Astrocyte of the spinal cord (primary cell): ENCODE data around the gene HTR7.
A peak's percentile ranks its signal among the peaks of the same experiment; 100 is the strongest.

Experiments
- DNase-seq: peaks from one replicate; pipeline ENCODE4 v3.0.0; 2011; ENCODE audit warnings: low read depth, low spot score
- H3K4me3 ChIP-seq: 2 replicates; pipeline ENCODE4 v1.5.1; 2011; ENCODE audit warnings: low read depth, mild to moderate bottlenecking, low read length, moderate library complexity
- in situ Hi-C: cut with HindIII; loops from 2 replicates; pipeline ENCODE4 v1.10.0; 2017; ENCODE audit warnings: low sequenced_read_pairs
- TF ChIP-seq, protein P1 (sequence below): IDR thresholded peaks from 2 replicates; pipeline ENCODE4 v1.5.1; 2012; ENCODE audit warnings: low read depth, mild to moderate bottlenecking, low read length, inconsistent platforms

Gene HTR7

DNA sequence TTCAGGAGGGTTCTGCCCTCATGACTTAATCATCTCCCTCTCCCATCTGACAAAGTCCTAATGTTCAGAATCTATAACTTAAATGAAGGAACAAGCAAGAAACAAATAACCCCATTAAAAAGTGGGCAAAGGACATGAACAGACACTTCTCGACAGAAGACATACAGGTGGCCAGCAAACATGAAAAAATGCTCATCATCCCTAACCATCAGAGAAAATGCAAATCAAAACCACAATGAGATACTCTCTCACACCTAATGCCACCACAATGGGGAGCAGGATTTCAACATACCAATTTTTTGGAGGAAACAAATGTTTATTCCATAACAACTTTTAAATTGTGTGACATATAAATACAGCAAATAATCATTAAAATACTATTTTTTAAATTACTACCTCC, 3.0 kb upstream of the HTR7 start:
- TF ChIP-seq, protein P1, sequence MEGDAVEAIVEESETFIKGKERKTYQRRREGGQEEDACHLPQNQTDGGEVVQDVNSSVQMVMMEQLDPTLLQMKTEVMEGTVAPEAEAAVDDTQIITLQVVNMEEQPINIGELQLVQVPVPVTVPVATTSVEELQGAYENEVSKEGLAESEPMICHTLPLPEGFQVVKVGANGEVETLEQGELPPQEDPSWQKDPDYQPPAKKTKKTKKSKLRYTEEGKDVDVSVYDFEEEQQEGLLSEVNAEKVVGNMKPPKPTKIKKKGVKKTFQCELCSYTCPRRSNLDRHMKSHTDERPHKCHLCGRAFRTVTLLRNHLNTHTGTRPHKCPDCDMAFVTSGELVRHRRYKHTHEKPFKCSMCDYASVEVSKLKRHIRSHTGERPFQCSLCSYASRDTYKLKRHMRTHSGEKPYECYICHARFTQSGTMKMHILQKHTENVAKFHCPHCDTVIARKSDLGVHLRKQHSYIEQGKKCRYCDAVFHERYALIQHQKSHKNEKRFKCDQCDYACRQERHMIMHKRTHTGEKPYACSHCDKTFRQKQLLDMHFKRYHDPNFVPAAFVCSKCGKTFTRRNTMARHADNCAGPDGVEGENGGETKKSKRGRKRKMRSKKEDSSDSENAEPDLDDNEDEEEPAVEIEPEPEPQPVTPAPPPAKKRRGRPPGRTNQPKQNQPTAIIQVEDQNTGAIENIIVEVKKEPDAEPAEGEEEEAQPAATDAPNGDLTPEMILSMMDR = no peak
- in situ Hi-C loops = no loop called here
- no peak for DNase-seq
- H3K4me3 ChIP-seq = no peak overlapping the region

DNA sequence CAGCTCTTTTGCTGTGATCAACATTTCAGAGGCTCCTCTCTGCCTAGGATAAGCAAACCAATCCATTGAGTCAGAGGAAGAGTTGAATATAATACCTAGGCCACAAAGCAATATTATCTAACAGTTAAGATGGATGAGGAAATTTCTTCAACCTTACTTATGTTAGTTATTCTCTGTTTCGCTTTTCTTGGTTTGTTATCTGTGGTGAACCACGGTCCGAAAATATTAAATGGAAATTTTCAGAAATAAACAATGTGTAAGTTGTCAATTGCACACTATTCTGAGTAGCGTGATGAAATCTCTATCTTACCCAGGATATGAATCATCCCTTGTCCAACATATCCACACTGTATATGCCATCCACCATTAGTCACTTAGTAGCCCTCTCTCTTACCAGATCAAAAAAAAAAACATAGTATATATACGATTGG, 1.5 kb upstream of the HTR7 start:
- TF ChIP-seq, protein P1 = no peak
- no peak overlapping the region for H3K4me3 ChIP-seq
- in situ Hi-C loops = no loop called here
- peak; percentile 67 for DNase-seq

DNA sequence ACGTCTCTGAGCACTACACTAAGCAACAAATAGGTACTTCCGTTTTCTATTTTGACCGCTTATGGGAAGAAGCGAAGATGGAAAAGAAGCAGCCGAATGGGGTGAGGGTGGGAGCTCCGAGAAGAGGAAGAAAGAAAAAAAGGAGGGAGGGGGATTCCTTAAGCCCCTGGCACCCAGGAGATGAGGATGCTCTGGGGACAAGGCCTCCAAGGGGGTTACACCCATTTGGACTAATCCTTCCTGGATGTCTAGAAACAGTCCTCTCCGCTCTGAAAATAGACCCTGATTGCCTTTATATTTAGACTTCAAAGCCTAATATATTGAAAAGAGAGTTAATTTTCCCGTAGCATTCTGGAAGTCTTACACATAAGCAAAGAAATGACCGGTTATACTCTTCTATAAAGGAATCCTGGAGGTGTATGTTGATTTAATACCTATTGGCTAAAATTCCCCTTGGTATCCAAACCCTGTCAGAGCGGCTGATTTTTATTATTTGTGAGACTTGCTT, 676 bp upstream of the HTR7 start:
- peak overlapping the region; percentile 52 for H3K4me3 ChIP-seq
- TF ChIP-seq, protein P1 = no peak
- in situ Hi-C loops = no loop called here
- DNase-seq = no peak

DNA sequence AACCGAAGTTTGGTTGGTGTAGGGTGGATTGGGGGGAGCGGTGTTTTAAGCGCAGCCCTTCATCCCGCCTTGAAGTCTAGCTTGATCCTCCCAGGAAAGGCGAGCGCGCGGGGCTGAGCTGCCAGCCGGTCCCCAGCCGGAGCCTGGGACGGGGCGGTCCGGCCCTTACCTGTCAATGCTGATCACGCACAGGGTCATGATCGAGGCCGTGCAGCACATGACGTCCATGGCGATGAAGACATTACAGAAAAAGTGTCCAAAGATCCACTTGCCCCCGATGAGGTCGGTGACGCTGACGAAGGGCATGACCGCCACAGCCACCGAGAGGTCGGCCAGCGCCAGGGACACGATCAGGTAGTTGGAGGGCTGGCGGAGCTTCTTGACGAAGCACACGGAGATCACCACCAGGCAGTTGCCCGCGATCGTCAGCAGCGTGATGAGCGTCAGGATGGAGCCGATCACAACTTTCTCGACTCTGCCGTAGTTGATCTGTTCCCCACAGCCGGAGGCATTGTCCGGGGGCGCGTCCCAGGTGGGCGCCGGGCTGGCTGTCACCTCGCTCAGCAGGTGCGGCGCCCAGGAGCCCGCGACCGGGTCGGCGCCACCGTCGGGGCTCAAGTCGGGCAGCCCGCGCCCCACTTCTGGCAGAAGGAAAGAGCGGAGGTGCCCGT, 740 bp downstream of the HTR7 start:
- in situ Hi-C loops = no loop called here
- H3K4me3 ChIP-seq = peak overlapping the region; percentile 52
- no peak for DNase-seq
- TF ChIP-seq, protein P1 = no peak

DNA sequence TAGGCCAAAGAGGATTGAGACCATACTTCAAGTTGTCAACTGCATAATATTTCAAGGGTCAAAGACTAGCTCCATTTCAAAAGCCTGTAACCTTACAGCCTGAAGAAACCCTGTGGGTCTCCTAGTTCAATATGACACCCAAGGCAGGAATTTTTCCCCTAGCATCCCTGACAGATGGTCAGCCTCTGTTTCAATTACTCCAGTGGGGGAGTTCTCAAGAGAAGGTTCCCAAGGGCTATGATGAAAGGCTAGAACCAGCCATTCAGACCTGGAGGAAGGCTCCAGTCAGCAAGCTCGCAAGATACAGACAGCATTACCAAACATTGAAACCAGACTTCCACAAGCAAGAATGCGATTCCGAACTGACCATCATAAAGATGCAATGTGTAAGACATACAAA, 1.6 kb downstream of the HTR7 start:
- peak overlapping the region; percentile 52 for H3K4me3 ChIP-seq
- in situ Hi-C loops = no loop called here
- TF ChIP-seq, protein P1 = no peak
- DNase-seq = no peak

DNA sequence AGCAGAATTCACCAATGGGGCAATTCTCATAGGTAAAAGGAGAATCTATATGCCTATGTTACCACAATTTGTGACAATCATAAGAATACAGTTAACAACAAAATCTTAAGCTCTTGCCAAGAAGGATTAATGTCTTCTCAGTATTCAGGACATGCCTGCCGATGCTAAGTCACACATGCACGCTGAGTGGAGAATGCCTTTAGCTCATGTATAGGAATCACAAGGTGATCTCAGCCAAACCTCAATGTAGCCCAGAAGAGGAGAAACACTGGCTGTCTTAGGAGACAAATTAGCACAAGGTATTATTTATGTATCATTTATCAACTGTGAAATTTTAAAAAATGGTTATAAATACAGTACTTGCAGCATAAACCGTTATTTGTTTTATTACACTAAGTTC, 2.7 kb downstream of the HTR7 start:
- no peak for DNase-seq
- peak overlapping the region; percentile 52 for H3K4me3 ChIP-seq
- in situ Hi-C loops = no loop called here
- TF ChIP-seq, protein P1 = no peak
